ENCODE data around the gene SH2D4B. TPM values are rescaled to one million over a fixed set of nuclear protein-coding genes. Genes with fewer than 3 reads are reported as not detected.

SH2D4B gene
- total RNA-seq, 2 donors from 2014 or later: 0.12 TPM; not detected in 1

DNA sequence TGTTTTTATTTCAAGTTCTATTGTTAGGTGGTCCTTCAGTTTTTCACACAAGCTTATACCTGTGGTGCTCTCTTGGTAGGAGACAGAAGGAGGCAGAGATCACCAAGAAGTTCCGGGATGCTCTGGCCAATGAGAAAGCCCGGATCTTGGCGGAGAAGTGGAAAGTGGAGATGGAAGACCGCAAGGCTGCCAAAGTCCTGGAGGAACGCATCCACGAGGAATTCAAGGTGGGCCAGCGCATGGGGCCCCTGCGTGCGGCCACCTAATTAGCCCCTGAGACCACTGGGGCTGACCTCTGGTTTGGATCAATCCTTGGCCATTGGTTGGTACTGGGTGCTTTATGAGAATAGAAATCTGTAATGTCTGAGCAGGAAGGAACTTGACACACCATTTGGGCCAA, 33.6 kb downstream of the SH2D4B start:
- no peak for DNase-seq (ENCODE audit: low spot score)
- H3K4me3 ChIP-seq: no peak overlapping the region
- H3K27ac ChIP-seq: no peak overlapping the region
- H3K27me3 ChIP-seq: no peaks in the 10 kb centered on the region
- H3K9me3 ChIP-seq: no peaks in the 10 kb centered on the region
- no peaks in the 10 kb centered on the region for H3K4me1 ChIP-seq
- TF ChIP-seq, protein P1, sequence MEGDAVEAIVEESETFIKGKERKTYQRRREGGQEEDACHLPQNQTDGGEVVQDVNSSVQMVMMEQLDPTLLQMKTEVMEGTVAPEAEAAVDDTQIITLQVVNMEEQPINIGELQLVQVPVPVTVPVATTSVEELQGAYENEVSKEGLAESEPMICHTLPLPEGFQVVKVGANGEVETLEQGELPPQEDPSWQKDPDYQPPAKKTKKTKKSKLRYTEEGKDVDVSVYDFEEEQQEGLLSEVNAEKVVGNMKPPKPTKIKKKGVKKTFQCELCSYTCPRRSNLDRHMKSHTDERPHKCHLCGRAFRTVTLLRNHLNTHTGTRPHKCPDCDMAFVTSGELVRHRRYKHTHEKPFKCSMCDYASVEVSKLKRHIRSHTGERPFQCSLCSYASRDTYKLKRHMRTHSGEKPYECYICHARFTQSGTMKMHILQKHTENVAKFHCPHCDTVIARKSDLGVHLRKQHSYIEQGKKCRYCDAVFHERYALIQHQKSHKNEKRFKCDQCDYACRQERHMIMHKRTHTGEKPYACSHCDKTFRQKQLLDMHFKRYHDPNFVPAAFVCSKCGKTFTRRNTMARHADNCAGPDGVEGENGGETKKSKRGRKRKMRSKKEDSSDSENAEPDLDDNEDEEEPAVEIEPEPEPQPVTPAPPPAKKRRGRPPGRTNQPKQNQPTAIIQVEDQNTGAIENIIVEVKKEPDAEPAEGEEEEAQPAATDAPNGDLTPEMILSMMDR (IDR thresholded peaks at IDR 0.05): no peak
- no peaks in the 10 kb centered on the region for H3K36me3 ChIP-seq

DNA sequence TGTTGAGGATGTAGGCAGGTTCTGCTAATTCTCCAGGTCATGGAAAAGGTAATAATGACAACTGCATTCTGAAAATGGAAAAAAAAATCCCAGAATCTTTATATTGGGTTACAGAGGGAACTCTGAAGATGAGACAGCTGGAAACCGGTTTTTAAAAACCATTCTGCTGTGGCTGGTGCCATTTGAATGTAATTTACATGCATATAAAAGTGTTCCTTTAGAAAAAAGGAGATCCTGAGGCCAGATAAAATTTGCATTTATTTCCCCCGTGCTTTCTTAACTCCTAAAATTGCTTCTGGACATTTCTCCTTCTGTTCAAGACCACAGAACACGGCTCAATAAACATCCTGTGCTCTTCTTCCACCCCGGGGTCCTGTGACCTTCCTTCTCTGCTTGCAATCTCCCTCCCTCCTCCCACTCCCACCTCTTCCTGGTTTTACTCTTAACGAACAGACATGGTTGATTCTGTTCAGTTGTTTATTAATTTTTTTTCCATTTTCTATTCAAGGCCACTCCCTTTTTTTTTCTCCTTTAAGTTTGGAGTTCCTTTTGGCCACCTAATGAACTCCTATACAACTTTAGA, 41.6 kb downstream of the SH2D4B start:
- H3K27me3 ChIP-seq: no peaks in the 10 kb centered on the region
- H3K9me3 ChIP-seq: peaks cover 0 to 9% of the 10 kb centered on the region in 2 donors
- no peaks in the 10 kb centered on the region for H3K36me3 ChIP-seq
- H3K27ac ChIP-seq: no peak overlapping the region
- no peak for DNase-seq (ENCODE audit: low spot score)
- H3K4me3 ChIP-seq: no peak overlapping the region
- TF ChIP-seq, protein P1 (IDR thresholded peaks at IDR 0.05): no peak
- no peaks in the 10 kb centered on the region for H3K4me1 ChIP-seq

DNA sequence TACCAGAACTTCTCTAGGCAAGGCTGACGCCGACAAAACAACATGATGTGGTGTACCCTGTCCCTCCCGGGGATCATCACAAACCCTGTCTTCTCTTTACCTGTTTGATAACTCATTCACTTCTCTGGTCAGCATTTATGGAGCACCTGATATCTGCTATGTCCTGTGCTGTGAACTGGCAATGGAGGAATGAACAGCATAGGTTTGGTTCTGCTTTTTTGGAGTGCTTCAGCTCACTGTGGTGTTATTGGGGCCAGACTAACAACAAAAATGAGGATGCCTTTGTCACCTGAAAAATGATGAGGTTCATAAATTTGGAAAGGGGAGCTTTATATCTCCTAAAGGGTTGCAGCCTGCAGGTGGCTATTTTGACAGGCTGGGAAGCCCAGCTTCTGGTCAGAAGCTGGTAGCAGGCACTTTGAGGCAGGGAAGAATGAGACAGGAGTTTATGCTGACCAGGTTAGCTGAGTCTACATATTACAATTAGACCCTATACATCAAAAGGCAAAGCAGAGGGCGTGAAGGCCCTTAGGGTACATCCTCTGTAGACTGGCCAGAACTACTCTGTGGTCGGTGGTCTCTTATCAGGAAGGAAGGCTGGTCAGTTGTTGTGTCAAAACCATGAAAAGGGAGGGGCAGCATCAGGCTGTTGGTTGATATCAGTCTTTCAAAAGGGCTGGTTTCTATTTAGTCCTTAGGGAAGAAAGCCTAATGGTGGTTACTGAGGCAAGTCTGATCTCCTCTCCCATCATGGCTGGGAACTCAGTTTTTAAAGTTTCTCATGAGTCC, 42.3 kb downstream of the SH2D4B start:
- Histone ChIP-seq H3K4me1 (no peaks in the 10 kb centered on the region), H3K36me3 (no peaks in the 10 kb centered on the region), H3K27ac (no peak overlapping the region), H3K9me3 (peaks cover 0 to 9% of the 10 kb centered on the region in 2 donors), H3K27me3 (no peaks in the 10 kb centered on the region), H3K4me3 (no peak overlapping the region)
- peak; percentile 42 for DNase-seq (ENCODE audit: low spot score)
- TF ChIP-seq, protein P1 (IDR thresholded peaks at IDR 0.05): no peak

DNA sequence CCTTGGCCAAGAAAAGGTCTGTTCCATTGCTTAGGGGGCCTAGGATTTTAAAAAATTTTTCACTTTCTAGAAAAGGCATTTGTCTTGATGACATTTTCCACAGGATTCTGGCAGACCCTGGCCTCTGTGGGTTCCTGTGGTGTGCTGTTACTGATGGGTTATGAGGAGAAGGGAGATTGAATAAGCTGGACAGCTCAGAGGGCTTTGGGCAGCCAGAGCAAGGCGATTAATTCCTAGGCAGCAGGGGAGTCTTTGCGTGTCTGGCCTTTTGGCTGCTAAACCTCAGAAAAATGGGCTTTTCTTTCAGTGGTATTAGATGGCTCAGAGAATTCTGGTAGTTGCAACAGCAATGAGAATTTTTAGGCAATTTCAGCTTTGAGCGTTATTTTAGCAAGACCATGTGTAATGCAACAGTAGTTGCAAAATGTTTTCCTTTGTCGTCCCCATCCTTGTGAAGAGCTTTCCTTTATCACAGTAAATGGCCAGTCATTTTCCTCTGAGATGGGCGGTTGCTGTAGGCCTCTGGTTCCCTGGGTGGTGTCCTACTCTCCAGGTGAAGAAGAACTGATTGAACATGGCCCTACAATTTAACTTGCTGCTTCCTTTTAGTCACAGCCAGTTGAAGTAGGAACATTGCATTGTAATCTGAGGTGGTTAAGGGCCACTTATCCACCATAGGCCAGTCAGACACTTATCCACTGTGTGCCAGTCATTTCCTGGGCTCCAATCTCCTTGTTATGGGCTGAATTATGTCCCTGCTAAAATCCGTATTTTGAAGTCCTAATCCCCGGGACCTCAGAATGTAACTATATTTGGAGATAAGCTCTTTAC, 43.2 kb downstream of the SH2D4B start:
- DNase-seq (ENCODE audit: low spot score): no peak
- TF ChIP-seq, protein P1 (IDR thresholded peaks at IDR 0.05): no peak

DNA sequence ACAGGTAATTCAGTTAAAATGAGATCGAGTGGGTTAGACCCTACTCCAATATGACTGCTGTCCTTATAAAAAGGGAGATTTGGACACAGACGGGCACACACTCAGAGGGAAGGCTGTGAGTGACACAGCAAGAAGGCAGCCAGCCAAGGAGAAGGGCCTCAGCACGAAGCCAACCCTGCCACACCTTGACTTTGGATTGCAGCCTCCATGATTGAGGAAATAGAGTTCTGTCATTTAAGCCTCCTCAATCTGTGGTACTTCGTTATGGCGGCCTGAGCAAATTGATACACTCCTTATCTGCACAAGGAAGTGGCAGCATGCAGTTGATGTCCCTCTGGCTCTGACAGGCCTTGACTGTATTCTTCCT, 43.8 kb downstream of the SH2D4B start:
- Histone ChIP-seq H3K27ac (no peak overlapping the region), H3K4me1 (no peaks in the 10 kb centered on the region), H3K4me3 (no peak overlapping the region), H3K9me3 (peaks cover 0 to 8% of the 10 kb centered on the region in 2 donors), H3K36me3 (no peaks in the 10 kb centered on the region), H3K27me3 (no peaks in the 10 kb centered on the region)
- TF ChIP-seq, protein P1 (IDR thresholded peaks at IDR 0.05): no peak
- peak; percentile 30 for DNase-seq (ENCODE audit: low spot score)

More for the DNA sequence above, 43.2 kb downstream of the SH2D4B start:
- Histone ChIP-seq H3K27me3 (no peaks in the 10 kb centered on the region), H3K4me1 (no peaks in the 10 kb centered on the region), H3K9me3 (peaks cover 0 to 9% of the 10 kb centered on the region in 2 donors), H3K27ac (no peak overlapping the region), H3K36me3 (no peaks in the 10 kb centered on the region), H3K4me3 (no peak overlapping the region)

All from right atrium auricular region (tissue), 2 donors.